Measurements from ENCODE around the gene ZNF76.
A peak's percentile ranks its signal among the peaks of the same experiment; 100 is the strongest.

Gene ZNF76

DNA sequence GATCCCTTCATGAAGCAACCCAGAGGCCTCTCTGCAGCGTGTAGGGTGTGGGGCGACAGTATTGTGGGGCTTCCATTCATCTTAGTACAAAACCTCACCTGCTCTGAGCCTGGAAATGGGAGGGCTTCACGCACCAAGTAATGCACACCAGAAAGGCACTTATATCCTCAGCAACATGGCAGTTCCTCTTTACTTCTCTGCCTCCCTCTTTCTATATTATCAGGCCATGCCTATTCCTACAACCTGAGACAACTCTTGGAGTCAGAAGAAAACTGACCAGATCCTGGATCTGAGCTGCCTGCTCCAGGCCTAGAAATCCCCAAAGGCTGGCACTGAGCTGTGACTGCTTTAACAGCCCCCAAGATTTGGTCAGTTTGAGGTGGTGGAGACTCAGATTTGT, 7.6 kb upstream of the ZNF76 start:
- TF ChIP-seq, protein P1, sequence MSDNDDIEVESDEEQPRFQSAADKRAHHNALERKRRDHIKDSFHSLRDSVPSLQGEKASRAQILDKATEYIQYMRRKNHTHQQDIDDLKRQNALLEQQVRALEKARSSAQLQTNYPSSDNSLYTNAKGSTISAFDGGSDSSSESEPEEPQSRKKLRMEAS (IDR thresholded peaks at IDR 0.05; ENCODE audit: low read depth, low read length), result no peak
- no peak for TF ChIP-seq POLR2A (IDR thresholded peaks at IDR 0.05; ENCODE audit: extremely low read depth, insufficient read length)
- TF ChIP-seq, protein P2, sequence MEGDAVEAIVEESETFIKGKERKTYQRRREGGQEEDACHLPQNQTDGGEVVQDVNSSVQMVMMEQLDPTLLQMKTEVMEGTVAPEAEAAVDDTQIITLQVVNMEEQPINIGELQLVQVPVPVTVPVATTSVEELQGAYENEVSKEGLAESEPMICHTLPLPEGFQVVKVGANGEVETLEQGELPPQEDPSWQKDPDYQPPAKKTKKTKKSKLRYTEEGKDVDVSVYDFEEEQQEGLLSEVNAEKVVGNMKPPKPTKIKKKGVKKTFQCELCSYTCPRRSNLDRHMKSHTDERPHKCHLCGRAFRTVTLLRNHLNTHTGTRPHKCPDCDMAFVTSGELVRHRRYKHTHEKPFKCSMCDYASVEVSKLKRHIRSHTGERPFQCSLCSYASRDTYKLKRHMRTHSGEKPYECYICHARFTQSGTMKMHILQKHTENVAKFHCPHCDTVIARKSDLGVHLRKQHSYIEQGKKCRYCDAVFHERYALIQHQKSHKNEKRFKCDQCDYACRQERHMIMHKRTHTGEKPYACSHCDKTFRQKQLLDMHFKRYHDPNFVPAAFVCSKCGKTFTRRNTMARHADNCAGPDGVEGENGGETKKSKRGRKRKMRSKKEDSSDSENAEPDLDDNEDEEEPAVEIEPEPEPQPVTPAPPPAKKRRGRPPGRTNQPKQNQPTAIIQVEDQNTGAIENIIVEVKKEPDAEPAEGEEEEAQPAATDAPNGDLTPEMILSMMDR (IDR thresholded peaks at IDR 0.05; ENCODE audit: low read depth, low read length), result no peak
- no peak for TF ChIP-seq MYC (IDR thresholded peaks at IDR 0.05; ENCODE audit: low read depth, low read length)
- H3K4me3 ChIP-seq (ENCODE audit: low read depth, low read length), result no peak overlapping the region
- no peak for DNase-seq (ENCODE audit: low read depth)

GRCh38 chr6:35253249-35253648, 6.3 kb upstream of the ZNF76 start:
- peak; percentile 31 for DNase-seq (ENCODE audit: low read depth)
- no peak overlapping the region for H3K4me3 ChIP-seq (ENCODE audit: low read depth, low read length)
- TF ChIP-seq, protein P2 (IDR thresholded peaks at IDR 0.05; ENCODE audit: low read depth, low read length), result no peak
- no peak for TF ChIP-seq MYC (IDR thresholded peaks at IDR 0.05; ENCODE audit: low read depth, low read length)
- TF ChIP-seq, protein P1 (IDR thresholded peaks at IDR 0.05; ENCODE audit: low read depth, low read length), result no peak
- TF ChIP-seq POLR2A (IDR thresholded peaks at IDR 0.05; ENCODE audit: extremely low read depth, insufficient read length), result no peak

GRCh38 chr6:35258336-35258735, 1.2 kb upstream of the ZNF76 start:
- TF ChIP-seq, protein P2 (IDR thresholded peaks at IDR 0.05; ENCODE audit: low read depth, low read length), result no peak
- TF ChIP-seq POLR2A (IDR thresholded peaks at IDR 0.05; ENCODE audit: extremely low read depth, insufficient read length) (no peak), MYC (IDR thresholded peaks at IDR 0.05; ENCODE audit: low read depth, low read length) (no peak)
- TF ChIP-seq, protein P1 (IDR thresholded peaks at IDR 0.05; ENCODE audit: low read depth, low read length), result no peak
- DNase-seq (ENCODE audit: low read depth), result no peak
- H3K4me3 ChIP-seq (ENCODE audit: low read depth, low read length), result peak overlapping the region; percentile 81

- TF ChIP-seq, protein P2 (IDR thresholded peaks at IDR 0.05; ENCODE audit: low read depth, low read length), result no peak
- no peak for TF ChIP-seq POLR2A (IDR thresholded peaks at IDR 0.05; ENCODE audit: extremely low read depth, insufficient read length)
- no peak for TF ChIP-seq MYC (IDR thresholded peaks at IDR 0.05; ENCODE audit: low read depth, low read length)
- TF ChIP-seq, protein P1 (IDR thresholded peaks at IDR 0.05; ENCODE audit: low read depth, low read length), result no peak
- DNase-seq (ENCODE audit: low read depth), result no peak
- H3K4me3 ChIP-seq (ENCODE audit: low read depth, low read length), result peak overlapping the region; percentile 81
These were observed 709 bp upstream of the ZNF76 start for GRCh38 chr6:35258858-35259193.

- H3K4me3 ChIP-seq (ENCODE audit: low read depth, low read length), result peak overlapping the region; percentile 81
- DNase-seq (ENCODE audit: low read depth), result peak; percentile 81
- TF ChIP-seq POLR2A (IDR thresholded peaks at IDR 0.05; ENCODE audit: extremely low read depth, insufficient read length), result peak; percentile 9
- TF ChIP-seq, protein P2 (IDR thresholded peaks at IDR 0.05; ENCODE audit: low read depth, low read length), result no peak
These were observed 534 bp downstream of the ZNF76 start for GRCh38 chr6:35259948-35260590.

Measured in NB4 (cell line).